Endothelial cell (in vitro differentiated cells): ENCODE results near the gene AIRE. TPM values are rescaled to one million over a fixed set of nuclear protein-coding genes. Genes with fewer than 3 reads are reported as not detected.

ENCODE experiments used
- DNase-seq: peaks from one replicate; pipeline ENCODE4 v3.0.0; 2021; ENCODE audit warnings: low spot score
- H3K27ac Mint-ChIP-seq: one replicate; pipeline ENCODE4 v1.8.0; 2021; ENCODE audit warnings: mixed read lengths, inconsistent platforms; ENCODE audit not compliant: unreplicated experiment
- H3K27me3 Mint-ChIP-seq: one replicate; pipeline ENCODE4 v1.8.0; 2021; ENCODE audit warnings: mild to moderate bottlenecking, moderate library complexity, mixed read lengths, inconsistent platforms; ENCODE audit not compliant: unreplicated experiment
- H3K36me3 Mint-ChIP-seq: one replicate; pipeline ENCODE4 v1.8.0; 2021; ENCODE audit warnings: mild to moderate bottlenecking, low read depth, mixed read lengths, inconsistent platforms; ENCODE audit not compliant: unreplicated experiment
- H3K4me1 Mint-ChIP-seq: one replicate; pipeline ENCODE4 v1.8.0; 2021; ENCODE audit warnings: mild to moderate bottlenecking, mixed read lengths, inconsistent platforms; ENCODE audit not compliant: unreplicated experiment
- H3K4me3 Mint-ChIP-seq: one replicate; pipeline ENCODE4 v1.8.0; 2021; ENCODE audit warnings: mild to moderate bottlenecking, mixed read lengths, inconsistent platforms; ENCODE audit not compliant: unreplicated experiment
- H3K9me3 Mint-ChIP-seq: one replicate; pipeline ENCODE4 v1.8.0; 2021; ENCODE audit warnings: mixed read lengths, inconsistent platforms; ENCODE audit not compliant: unreplicated experiment
- CTCF ChIP-seq: fragments of 200-600 bp; sonication (generic); IDR thresholded peaks from one replicate; pipeline ENCODE4 v1.5.0; 2021; ENCODE audit warnings: antibody characterized with exemption; ENCODE audit not compliant: unreplicated experiment
- total RNA-seq: library from RNA; stranded (reverse); fragmentation: NEBNext Ultra II Directional; extraction: Animal tissue kit (Norgen Biotek cat#: 25700); gene quantifications from one replicate; pipeline ENCODE4 v1.2.1, GENCODE V29; 2021; ENCODE audit not compliant: unreplicated experiment

Gene AIRE
- total RNA-seq, 1 donor from 2014 or later, result not detected

GRCh38 chr21:44328242-44328895, 42.7 kb downstream of the AIRE start:
- Mint-ChIP-seq H3K27me3 (peaks cover 18% of the 10 kb centered on the region), H3K36me3 (peaks cover 3% of the 10 kb centered on the region), H3K4me1 (no peaks in the 10 kb centered on the region), H3K27ac (no peak overlapping the region), H3K4me3 (no peak overlapping the region), H3K9me3 (no peaks in the 10 kb centered on the region)
- TF ChIP-seq CTCF, result no peak
- DNase-seq, result no peak

- Mint-ChIP-seq H3K4me1 (no peaks in the 10 kb centered on the region), H3K4me3 (no peak overlapping the region), H3K27ac (peak overlapping the region; percentile 36), H3K36me3 (peaks cover 3% of the 10 kb centered on the region), H3K27me3 (peaks cover 18% of the 10 kb centered on the region), H3K9me3 (no peaks in the 10 kb centered on the region)
- TF ChIP-seq CTCF, result no peak
- DNase-seq, result no peak
These were observed 43.6 kb downstream of the AIRE start for GRCh38 chr21:44329086-44329889.

- H3K36me3 Mint-ChIP-seq, result peaks cover 3% of the 10 kb centered on the region
- TF ChIP-seq CTCF, result no peak
- H3K4me3 Mint-ChIP-seq, result no peak overlapping the region
- H3K9me3 Mint-ChIP-seq, result no peaks in the 10 kb centered on the region
- no peaks in the 10 kb centered on the region for H3K4me1 Mint-ChIP-seq
- peak overlapping the region; percentile 36 for H3K27ac Mint-ChIP-seq
- peaks cover 18% of the 10 kb centered on the region for H3K27me3 Mint-ChIP-seq
- DNase-seq, result no peak
These were observed 44.5 kb downstream of the AIRE start for GRCh38 chr21:44329971-44330681.

- Mint-ChIP-seq H3K36me3 (peaks cover 3% of the 10 kb centered on the region), H3K4me3 (no peak overlapping the region), H3K27me3 (peaks cover 18% of the 10 kb centered on the region), H3K27ac (no peak overlapping the region), H3K4me1 (no peaks in the 10 kb centered on the region), H3K9me3 (no peaks in the 10 kb centered on the region)
- no peak for TF ChIP-seq CTCF
- no peak for DNase-seq
These were observed 45.0 kb downstream of the AIRE start for GRCh38 chr21:44330698-44331097.
